HepG2 (cell line): Measurements from ENCODE around the gene ELP5. TPM values are rescaled to one million over a fixed set of nuclear protein-coding genes. Genes with fewer than 3 reads are reported as not detected.

Source experiments
- CBX2 ChIP-seq, 2 experiments: fragments of 200-600 bp in 1 of 2; sonication (generic); formaldehyde crosslinking in 1 of 2; IDR thresholded peaks; 2 replicates each; pipeline versions ENCODE4 v1.7.0 to v1.8.1; 2018 to 2022; ENCODE audit warnings: low read depth in 2 of 2, low read length in 1 of 2, mild to moderate bottlenecking in 1 of 2, missing genetic modification reagents in 1 of 2
- ETS1 ChIP-seq: sonication (generic); formaldehyde crosslinking; IDR thresholded peaks from 2 replicates; pipeline ENCODE4 v1.4.0; 2020; ENCODE audit warnings: missing genetic modification reagents
- FOXK1 ChIP-seq: sonication (generic); formaldehyde crosslinking; IDR thresholded peaks from 2 replicates; pipeline ENCODE4 v1.4.0; 2020; ENCODE audit warnings: low read depth, missing genetic modification reagents, borderline replicate concordance
- HINFP ChIP-seq: sonication (generic); formaldehyde crosslinking; IDR thresholded peaks from 2 replicates; pipeline ENCODE4 v1.4.0; 2020; ENCODE audit warnings: low read depth, mild to moderate bottlenecking, missing genetic modification reagents
- IKZF1 ChIP-seq: fragments of 450-650 bp; IDR thresholded peaks from 2 replicates; pipeline ENCODE4 v1.7.1; 2016
- JARID2 ChIP-seq: sonication (generic); formaldehyde crosslinking; IDR thresholded peaks from 2 replicates; pipeline ENCODE4 v1.8.1; 2023; ENCODE audit warnings: missing genetic modification reagents, inconsistent platforms; ENCODE audit not compliant: insufficient replicate concordance
- KLF13 ChIP-seq: sonication (generic); formaldehyde crosslinking; IDR thresholded peaks from 2 replicates; pipeline ENCODE4 v1.4.0; 2020; ENCODE audit warnings: mild to moderate bottlenecking, missing genetic modification reagents
- MEF2D ChIP-seq: sonication (generic); formaldehyde crosslinking; IDR thresholded peaks from 2 replicates; pipeline ENCODE4 v1.5.1; 2020; ENCODE audit warnings: mild to moderate bottlenecking, missing genetic modification reagents
- MEIS1 ChIP-seq: sonication (generic); formaldehyde crosslinking; IDR thresholded peaks from 2 replicates; pipeline ENCODE4 v1.9.0; 2021; ENCODE audit warnings: mild to moderate bottlenecking, missing genetic modification reagents, moderate library complexity, borderline replicate concordance
- NONO ChIP-seq, 2 experiments: fragments of 450-650 bp in 1 of 2; sonication (generic) in 1 of 2; formaldehyde crosslinking in 1 of 2; IDR thresholded peaks in 1 of 2; conservative IDR thresholded peaks in 1 of 2; 2 replicates each; pipeline versions ENCODE4 v1.6.1 to v1.8.0; 2017 to 2022; ENCODE audit warnings: mild to moderate bottlenecking in 1 of 2, missing genetic modification reagents in 1 of 2, moderate library complexity in 1 of 2
- SIN3B ChIP-seq: fragments of 150-350 bp; IDR thresholded peaks from 2 replicates; pipeline ENCODE4 v1.6.1; 2014; ENCODE audit warnings: low read length
- SP4 ChIP-seq: sonication (generic); formaldehyde crosslinking; IDR thresholded peaks from 2 replicates; pipeline ENCODE4 v1.8.1; 2023; ENCODE audit warnings: mild to moderate bottlenecking, missing genetic modification reagents
- SRY ChIP-seq: sonication (generic); formaldehyde crosslinking; IDR thresholded peaks from 2 replicates; pipeline ENCODE4 v1.8.0; 2022; ENCODE audit warnings: mild to moderate bottlenecking, missing genetic modification reagents
- ZNF12 ChIP-seq: sonication (generic); formaldehyde crosslinking; IDR thresholded peaks from 2 replicates; pipeline ENCODE4 v1.5.0; 2020; ENCODE audit warnings: missing genetic modification reagents
- ZNF263 ChIP-seq: sonication (generic); formaldehyde crosslinking; IDR thresholded peaks from 2 replicates; pipeline ENCODE4 v1.4.0; 2020; ENCODE audit warnings: missing genetic modification reagents
- ZNF382 ChIP-seq: sonication (generic); formaldehyde crosslinking; IDR thresholded peaks from 2 replicates; pipeline ENCODE4 v1.5.0; 2020; ENCODE audit warnings: missing genetic modification reagents, mild to moderate bottlenecking, borderline replicate concordance
- ZNF451 ChIP-seq: sonication (generic); formaldehyde crosslinking; IDR thresholded peaks from 2 replicates; pipeline ENCODE4 v1.5.0; 2020; ENCODE audit warnings: mild to moderate bottlenecking, missing genetic modification reagents
- ZNF556 ChIP-seq: sonication (generic); formaldehyde crosslinking; IDR thresholded peaks from 2 replicates; pipeline ENCODE4 v1.4.0; 2020; ENCODE audit warnings: mild to moderate bottlenecking, missing genetic modification reagents, borderline replicate concordance
- ZNF660 ChIP-seq: sonication (generic); formaldehyde crosslinking; IDR thresholded peaks from 2 replicates; pipeline ENCODE4 v1.5.1; 2020; ENCODE audit warnings: mild to moderate bottlenecking, low read depth, missing genetic modification reagents, borderline replicate concordance
- ZNF782 ChIP-seq: sonication (generic); formaldehyde crosslinking; IDR thresholded peaks from 2 replicates; pipeline ENCODE4 v1.4.0; 2020; ENCODE audit warnings: missing genetic modification reagents, mild to moderate bottlenecking, borderline replicate concordance
- polyA plus RNA-seq, 8 experiments: library from polyadenylated mRNA; depleted of rRNA in 3 of 8; stranded (reverse) in 7 of 8; unstranded in 1 of 8; fragments of >200 nt; fragmentation: Illumina TruSeq in 4 of 8; extraction: Trizol in 4 of 8; gene quantifications; 2 replicates each; pipeline versions ENCODE4 v1.2.1 to v1.2.3, GENCODE V29; 2011 to 2016; ENCODE audit warnings: low read depth in 4 of 8, missing spikeins in 1 of 8, mixed read lengths in 1 of 8; ENCODE audit not compliant: insufficient read depth in 1 of 8
- total RNA-seq, 5 experiments: library from RNA; depleted of rRNA; stranded (reverse); fragments of >200 nt; fragmentation: Illumina TruSeq; extraction: Trizol; gene quantifications; 2 replicates each; pipeline ENCODE4 v1.2.3, GENCODE V29; 2016; ENCODE audit warnings: low read depth in 1 of 5
- TF ChIP-seq, protein P1 (sequence below): sonication (generic); formaldehyde crosslinking; IDR thresholded peaks from 2 replicates; pipeline ENCODE4 v1.5.0; 2020; ENCODE audit warnings: missing genetic modification reagents
- TF ChIP-seq, protein P2 (sequence below): sonication (generic); formaldehyde crosslinking; conservative IDR thresholded peaks from 2 replicates; pipeline ENCODE4 v1.4.0; 2020; ENCODE audit warnings: missing genetic modification reagents
- TF ChIP-seq, protein P3 (sequence below): IDR thresholded peaks from 2 replicates; pipeline ENCODE4 v1.6.1; 2016; ENCODE audit warnings: low read depth

ELP5 gene
- total and polyA plus RNA-seq, 2 of the 13 experiments (the other 11 are each of a cell fraction or from before 2014, with no cell fraction given), result 67.6 to 69.8 TPM

GRCh38 chr17:7258731-7259554, 6.9 kb downstream of the ELP5 start (continued):
- TF ChIP-seq HINFP (CRISPR knock-in tag) (no peak), SP4 (peak; percentile 75; the same call in 1 of the 2 replicates), ZNF263 (CRISPR knock-in tag) (no peak), ZNF660 (CRISPR knock-in tag) (no peak), SIN3B (no peak), ZNF556 (CRISPR knock-in tag) (no peak), FOXK1 (CRISPR knock-in tag) (peak; percentile 12; the same call in 1 of the 2 replicates), MEF2D (peak; percentile 58; the same call in 1 of the 2 replicates), ETS1 (CRISPR knock-in tag) (no peak), KLF13 (no peak), ZNF382 (CRISPR knock-in tag) (no peak), NONO (IDR thresholded peaks at IDR 0.05) (no peak), NONO (CRISPR knock-in tag; conservative IDR thresholded peaks at IDR 0.05) (no peak), IKZF1 (no peak), ZNF451 (CRISPR knock-in tag) (no peak), SRY (no peak), CBX2 (IDR thresholded peaks at IDR 0.05; ENCODE audit: low read depth, low read length) (no peak), CBX2 (CRISPR knock-in tag; IDR thresholded peaks at IDR 0.05; ENCODE audit: low read depth) (no peak), JARID2 (no peak), ZNF12 (CRISPR knock-in tag) (peak; percentile 73; the same call in 1 of the 2 replicates), ZNF782 (CRISPR knock-in tag) (no peak), MEIS1 (CRISPR knock-in tag) (no peak)
- TF ChIP-seq, protein P1, sequence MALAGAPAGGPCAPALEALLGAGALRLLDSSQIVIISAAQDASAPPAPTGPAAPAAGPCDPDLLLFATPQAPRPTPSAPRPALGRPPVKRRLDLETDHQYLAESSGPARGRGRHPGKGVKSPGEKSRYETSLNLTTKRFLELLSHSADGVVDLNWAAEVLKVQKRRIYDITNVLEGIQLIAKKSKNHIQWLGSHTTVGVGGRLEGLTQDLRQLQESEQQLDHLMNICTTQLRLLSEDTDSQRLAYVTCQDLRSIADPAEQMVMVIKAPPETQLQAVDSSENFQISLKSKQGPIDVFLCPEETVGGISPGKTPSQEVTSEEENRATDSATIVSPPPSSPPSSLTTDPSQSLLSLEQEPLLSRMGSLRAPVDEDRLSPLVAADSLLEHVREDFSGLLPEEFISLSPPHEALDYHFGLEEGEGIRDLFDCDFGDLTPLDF (CRISPR knock-in tag), result no peak
- TF ChIP-seq, protein P2, sequence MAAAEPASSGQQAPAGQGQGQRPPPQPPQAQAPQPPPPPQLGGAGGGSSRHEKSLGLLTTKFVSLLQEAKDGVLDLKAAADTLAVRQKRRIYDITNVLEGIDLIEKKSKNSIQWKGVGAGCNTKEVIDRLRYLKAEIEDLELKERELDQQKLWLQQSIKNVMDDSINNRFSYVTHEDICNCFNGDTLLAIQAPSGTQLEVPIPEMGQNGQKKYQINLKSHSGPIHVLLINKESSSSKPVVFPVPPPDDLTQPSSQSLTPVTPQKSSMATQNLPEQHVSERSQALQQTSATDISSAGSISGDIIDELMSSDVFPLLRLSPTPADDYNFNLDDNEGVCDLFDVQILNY (CRISPR knock-in tag), result no peak
- TF ChIP-seq, protein P3, sequence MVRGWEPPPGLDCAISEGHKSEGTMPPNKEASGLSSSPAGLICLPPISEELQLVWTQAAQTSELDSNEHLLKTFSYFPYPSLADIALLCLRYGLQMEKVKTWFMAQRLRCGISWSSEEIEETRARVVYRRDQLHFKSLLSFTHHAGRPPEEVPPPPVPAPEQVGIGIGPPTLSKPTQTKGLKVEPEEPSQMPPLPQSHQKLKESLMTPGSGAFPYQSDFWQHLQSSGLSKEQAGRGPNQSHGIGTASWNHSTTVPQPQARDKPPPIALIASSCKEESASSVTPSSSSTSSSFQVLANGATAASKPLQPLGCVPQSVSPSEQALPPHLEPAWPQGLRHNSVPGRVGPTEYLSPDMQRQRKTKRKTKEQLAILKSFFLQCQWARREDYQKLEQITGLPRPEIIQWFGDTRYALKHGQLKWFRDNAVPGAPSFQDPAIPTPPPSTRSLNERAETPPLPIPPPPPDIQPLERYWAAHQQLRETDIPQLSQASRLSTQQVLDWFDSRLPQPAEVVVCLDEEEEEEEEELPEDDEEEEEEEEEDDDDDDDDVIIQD (CRISPR knock-in tag), result no peak
